Epithelial cell of esophagus (primary cell): Measurements from ENCODE around the gene KRT23.

Source experiments
- DNase-seq: peaks from one replicate; pipeline ENCODE4 v3.0.0; 2010; ENCODE audit warnings: low read depth
- H3K4me3 ChIP-seq: 2 replicates; pipeline ENCODE4 v1.5.1; 2011; ENCODE audit warnings: mild to moderate bottlenecking, low read length, control low read depth
- TF ChIP-seq, protein P1 (sequence below): IDR thresholded peaks from 2 replicates; pipeline ENCODE4 v1.5.1; 2011; ENCODE audit warnings: low read depth, mild to moderate bottlenecking, low read length, control low read depth, inconsistent platforms; ENCODE audit not compliant: insufficient read depth; ENCODE audit errors: missing control alignments

Gene KRT23

GRCh38 chr17:40915199-40915661, 22.2 kb downstream of the KRT23 start:
- DNase-seq, result peak; percentile 97
- H3K4me3 ChIP-seq, result no peak overlapping the region
- TF ChIP-seq, protein P1, sequence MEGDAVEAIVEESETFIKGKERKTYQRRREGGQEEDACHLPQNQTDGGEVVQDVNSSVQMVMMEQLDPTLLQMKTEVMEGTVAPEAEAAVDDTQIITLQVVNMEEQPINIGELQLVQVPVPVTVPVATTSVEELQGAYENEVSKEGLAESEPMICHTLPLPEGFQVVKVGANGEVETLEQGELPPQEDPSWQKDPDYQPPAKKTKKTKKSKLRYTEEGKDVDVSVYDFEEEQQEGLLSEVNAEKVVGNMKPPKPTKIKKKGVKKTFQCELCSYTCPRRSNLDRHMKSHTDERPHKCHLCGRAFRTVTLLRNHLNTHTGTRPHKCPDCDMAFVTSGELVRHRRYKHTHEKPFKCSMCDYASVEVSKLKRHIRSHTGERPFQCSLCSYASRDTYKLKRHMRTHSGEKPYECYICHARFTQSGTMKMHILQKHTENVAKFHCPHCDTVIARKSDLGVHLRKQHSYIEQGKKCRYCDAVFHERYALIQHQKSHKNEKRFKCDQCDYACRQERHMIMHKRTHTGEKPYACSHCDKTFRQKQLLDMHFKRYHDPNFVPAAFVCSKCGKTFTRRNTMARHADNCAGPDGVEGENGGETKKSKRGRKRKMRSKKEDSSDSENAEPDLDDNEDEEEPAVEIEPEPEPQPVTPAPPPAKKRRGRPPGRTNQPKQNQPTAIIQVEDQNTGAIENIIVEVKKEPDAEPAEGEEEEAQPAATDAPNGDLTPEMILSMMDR, result no peak

- no peak overlapping the region for H3K4me3 ChIP-seq
- TF ChIP-seq, protein P1, result no peak
- DNase-seq, result peak; percentile 86
Observed at GRCh38 chr17:40914075-40914855, 23.2 kb downstream of the KRT23 start.

- TF ChIP-seq, protein P1, result no peak
- peak; percentile 51 for DNase-seq
- no peak overlapping the region for H3K4me3 ChIP-seq
Observed at GRCh38 chr17:40912486-40913210, 24.8 kb downstream of the KRT23 start.

DNA sequence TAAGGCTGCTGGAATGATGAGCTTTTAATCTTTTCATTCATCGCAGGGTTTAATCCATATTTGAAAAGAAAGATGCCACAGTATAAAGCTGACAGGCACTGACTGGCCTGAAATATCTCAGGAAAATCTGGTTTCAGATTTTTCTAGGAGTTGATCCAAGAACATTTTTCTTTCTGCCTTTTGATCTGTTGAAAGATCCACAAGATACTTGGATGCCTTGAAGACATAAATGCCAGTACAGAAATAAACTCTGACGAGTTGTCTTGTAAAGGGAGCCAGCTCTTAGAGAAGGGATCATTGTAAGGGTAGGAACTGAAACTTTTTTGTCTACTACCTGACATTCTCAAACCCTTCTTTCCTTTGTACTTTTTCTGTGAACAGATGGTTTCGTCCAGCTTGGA, 27.0 kb downstream of the KRT23 start:
- DNase-seq, result peak; percentile 78
- TF ChIP-seq, protein P1, result no peak
- H3K4me3 ChIP-seq, result peak overlapping the region; percentile 14

DNA sequence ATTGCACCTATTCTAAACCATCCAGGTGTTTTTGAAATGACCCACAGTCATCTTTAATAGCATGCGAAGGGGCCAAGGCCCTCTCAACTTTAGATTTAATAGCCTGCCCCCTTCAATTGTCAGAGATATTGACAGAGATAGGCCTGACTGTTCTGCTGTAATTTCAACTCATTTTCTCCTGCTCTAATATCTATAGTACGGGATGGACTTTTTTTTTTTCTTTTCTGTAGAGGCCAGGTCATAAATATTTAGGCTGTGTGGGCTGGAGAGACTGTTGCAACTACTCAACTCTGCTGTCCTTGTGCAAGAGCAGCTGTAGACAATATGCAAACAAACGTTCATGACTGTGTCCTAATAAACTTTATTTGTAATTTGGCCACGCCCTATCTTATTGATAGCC, 27.7 kb downstream of the KRT23 start:
- DNase-seq, result peak; percentile 89
- TF ChIP-seq, protein P1, result no peak
- no peak overlapping the region for H3K4me3 ChIP-seq

DNA sequence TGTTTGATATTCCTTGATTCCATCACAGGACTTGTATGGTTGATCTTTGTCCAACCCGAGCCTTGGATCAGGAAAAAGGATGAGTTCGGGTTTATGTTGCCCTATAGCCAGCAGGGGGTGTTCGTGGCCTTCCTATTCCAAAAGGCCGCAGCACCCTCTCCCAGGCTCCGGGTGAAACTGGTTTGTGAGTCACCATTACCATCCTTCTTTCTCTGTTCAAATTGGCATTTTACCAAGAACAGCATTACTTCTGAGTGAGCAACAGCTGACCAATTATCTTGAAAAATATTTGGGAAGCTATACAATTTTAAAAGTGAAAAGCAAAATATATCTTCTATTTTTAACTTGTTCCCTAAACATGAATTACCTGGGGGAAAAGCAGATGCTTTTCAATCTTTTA, 28.1 kb downstream of the KRT23 start:
- H3K4me3 ChIP-seq, result no peak overlapping the region
- TF ChIP-seq, protein P1, result peak; percentile 82
- peak; percentile 97 for DNase-seq
